Hepatocyte (in vitro differentiated cells): ENCODE data around the gene MACROD2.

Source experiments
- EZH2 ChIP-seq: fragments of 200-600 bp; sonication (generic); IDR thresholded peaks from 2 replicates; pipeline ENCODE4 v1.6.1; 2016; ENCODE audit warnings: antibody characterized with exemption, mild to moderate bottlenecking, borderline replicate concordance
- EZH2phosphoT487 ChIP-seq: fragments of 200-600 bp; sonication (generic); IDR thresholded peaks from one replicate; pipeline ENCODE4 v1.6.1; 2018; ENCODE audit warnings: antibody characterized with exemption, mild to moderate bottlenecking, low read depth, moderate library complexity; ENCODE audit not compliant: unreplicated experiment, severe bottlenecking
- TF ChIP-seq, protein P1 (sequence below): fragments of 200-600 bp; sonication (generic); IDR thresholded peaks from 2 replicates; pipeline ENCODE4 v1.5.1; 2016; ENCODE audit warnings: antibody characterized with exemption, mild to moderate bottlenecking; ENCODE audit not compliant: poor library complexity

DNA sequence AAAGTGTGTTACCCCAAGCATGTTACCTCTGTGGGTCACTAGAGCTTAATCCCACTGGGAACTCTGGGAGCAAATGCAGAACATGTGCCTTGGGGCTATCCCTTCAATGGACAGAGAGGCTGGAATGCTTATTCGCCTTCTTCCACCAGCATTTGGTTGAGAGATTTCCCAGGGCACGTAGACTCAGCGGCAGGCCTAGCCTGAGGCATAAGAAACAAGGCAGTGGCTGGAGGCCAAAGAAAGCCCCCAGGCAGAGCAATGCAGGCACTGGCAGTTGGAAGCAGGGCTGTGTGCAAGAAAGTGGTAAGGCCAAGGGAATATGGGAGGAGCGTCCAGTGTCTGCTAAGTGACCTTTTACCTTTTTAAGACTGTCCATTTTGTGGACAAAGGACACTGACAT is 456.1 kb downstream of the MACROD2 start:
- TF ChIP-seq, protein P1, sequence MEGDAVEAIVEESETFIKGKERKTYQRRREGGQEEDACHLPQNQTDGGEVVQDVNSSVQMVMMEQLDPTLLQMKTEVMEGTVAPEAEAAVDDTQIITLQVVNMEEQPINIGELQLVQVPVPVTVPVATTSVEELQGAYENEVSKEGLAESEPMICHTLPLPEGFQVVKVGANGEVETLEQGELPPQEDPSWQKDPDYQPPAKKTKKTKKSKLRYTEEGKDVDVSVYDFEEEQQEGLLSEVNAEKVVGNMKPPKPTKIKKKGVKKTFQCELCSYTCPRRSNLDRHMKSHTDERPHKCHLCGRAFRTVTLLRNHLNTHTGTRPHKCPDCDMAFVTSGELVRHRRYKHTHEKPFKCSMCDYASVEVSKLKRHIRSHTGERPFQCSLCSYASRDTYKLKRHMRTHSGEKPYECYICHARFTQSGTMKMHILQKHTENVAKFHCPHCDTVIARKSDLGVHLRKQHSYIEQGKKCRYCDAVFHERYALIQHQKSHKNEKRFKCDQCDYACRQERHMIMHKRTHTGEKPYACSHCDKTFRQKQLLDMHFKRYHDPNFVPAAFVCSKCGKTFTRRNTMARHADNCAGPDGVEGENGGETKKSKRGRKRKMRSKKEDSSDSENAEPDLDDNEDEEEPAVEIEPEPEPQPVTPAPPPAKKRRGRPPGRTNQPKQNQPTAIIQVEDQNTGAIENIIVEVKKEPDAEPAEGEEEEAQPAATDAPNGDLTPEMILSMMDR: no peak
- TF ChIP-seq EZH2phosphoT487: no peak
- no peak for TF ChIP-seq EZH2
